Adipose tissue (tissue), 3 donors: ENCODE data around the gene PPP4R4. TPM values are rescaled to one million over a fixed set of nuclear protein-coding genes. Genes with fewer than 3 reads are reported as not detected.
"Not testable (repeated sequence)": the region's sequence is repeated elsewhere in the genome, so short reads cannot be mapped to it uniquely, and the experiment has no call there.

ENCODE experiments used
- H3K27ac ChIP-seq: one replicate; pipeline ENCODE4 v1.5.1; 2013; ENCODE audit warnings: low read depth, low read length
- WGBS, 3 donors: extraction: QIAGEN DNeasy Blood & Tissue Kit; methylation state at CpG; one replicate each; pipeline ENCODE4 v1.1.7; 2013; 5-methylcytosine and 5-hydroxymethylcytosine counted together
- polyA plus RNA-seq, 3 donors: library from polyadenylated mRNA; stranded (reverse); fragments of 200-250 nt; gene quantifications; one replicate each; pipeline ENCODE4 v1.2.3, GENCODE V29; 2013
- donor health status: healthy with polysubstance abuse.
- donor health status: Bipolar disorder and iron deficiency.
- donor health status: healthy.

The PPP4R4 gene
- polyA plus RNA-seq, 3 donors = 0.10 to 0.30 (median 0.11) TPM

- WGBS, 3 donors = 82 to 84% (median 83%) methylated on average over 15 of the region's 15 CpGs
- no peak overlapping the region for H3K27ac ChIP-seq
Observed at GRCh38 chr14:94291906-94292525, 117.9 kb downstream of the PPP4R4 start.

- no peak overlapping the region for H3K27ac ChIP-seq
- WGBS, 3 donors = 93 to 96% (median 94%) methylated on average over 3 of the region's 3 CpGs
Observed at GRCh38 chr14:94292526-94292871, 118.4 kb downstream of the PPP4R4 start.

GRCh38 chr14:94292872-94293577 is 118.9 kb downstream of the PPP4R4 start, which contains the start of gene SERPINA10:
TSS of gene SERPINA10 (minus strand) at chr14:94293268. CDS start at chr14:94290593, 2,675 bp downstream.
- 48 to 76% (median 76%) methylated on average over 10 of the region's 10 CpGs for WGBS, 3 donors
- no peak within 1 kb of the TSS for H3K27ac ChIP-seq

- 69 to 77% (median 76%) methylated on average over 3 of the region's 3 CpGs for WGBS, 3 donors
- no peak overlapping the region for H3K27ac ChIP-seq
Observed at GRCh38 chr14:94293578-94293924, 119.4 kb downstream of the PPP4R4 start.

- no peak overlapping the region for H3K27ac ChIP-seq
- 58 to 74% (median 59%) methylated on average over 9 of the region's 9 CpGs for WGBS, 3 donors
Observed at GRCh38 chr14:94295360-94296180, 121.4 kb downstream of the PPP4R4 start.

GRCh38 chr14:94296181-94296545 is 122.0 kb downstream of the PPP4R4 start:
- 76 to 82% (median 82%) methylated on average over 4 of the region's 4 CpGs for WGBS, 3 donors

GRCh38 chr14:94298130-94298529 is 124.0 kb downstream of the PPP4R4 start:
- 90 to 93% (median 90%) methylated on average over 15 of the region's 15 CpGs for WGBS, 3 donors
- no peak overlapping the region for H3K27ac ChIP-seq

More at GRCh38 chr14:94296181-94296545, 122.0 kb downstream of the PPP4R4 start:
- not testable (repeated sequence) for H3K27ac ChIP-seq

GRCh38 chr14:94303111-94303510 is 129.0 kb downstream of the PPP4R4 start:
- WGBS, 3 donors = 73 to 87% (median 87%) methylated on average over 7 of the region's 7 CpGs
- no peak overlapping the region for H3K27ac ChIP-seq

- WGBS, 3 donors = 86 to 88% (median 88%) methylated on average over 6 of the region's 6 CpGs
- no peak overlapping the region for H3K27ac ChIP-seq
Observed at GRCh38 chr14:94304243-94304642, 130.1 kb downstream of the PPP4R4 start.

GRCh38 chr14:94305620-94306019 is 131.5 kb downstream of the PPP4R4 start:
- 63 to 77% (median 74%) methylated on average over 2 of the region's 2 CpGs for WGBS, 3 donors
- H3K27ac ChIP-seq = no peak overlapping the region

GRCh38 chr14:94306047-94306978 is 132.2 kb downstream of the PPP4R4 start:
- H3K27ac ChIP-seq = no peak overlapping the region
- WGBS, 3 donors = 69 to 77% (median 71%) methylated on average over 12 of the region's 12 CpGs

GRCh38 chr14:94307410-94307992 is 133.4 kb downstream of the PPP4R4 start:
- H3K27ac ChIP-seq = no peak overlapping the region
- 49 to 61% (median 56%) methylated on average over 5 of the region's 5 CpGs for WGBS, 3 donors

- no peak overlapping the region for H3K27ac ChIP-seq
- 84 to 92% (median 88%) methylated on average over 10 of the region's 10 CpGs for WGBS, 3 donors
Observed at GRCh38 chr14:94309721-94310120, 135.6 kb downstream of the PPP4R4 start.

- H3K27ac ChIP-seq = no peak overlapping the region
- WGBS, 3 donors = 76 to 91% (median 84%) methylated on average over 3 of the region's 3 CpGs
Observed at GRCh38 chr14:94310248-94310647, 136.1 kb downstream of the PPP4R4 start.

GRCh38 chr14:94312481-94313246 is 138.5 kb downstream of the PPP4R4 start:
- 81 to 86% (median 82%) methylated on average over 6 of the region's 6 CpGs for WGBS, 3 donors

GRCh38 chr14:94313991-94314655 is 140.0 kb downstream of the PPP4R4 start:
- 77 to 83% (median 81%) methylated on average over 8 of the region's 8 CpGs for WGBS, 3 donors

More at GRCh38 chr14:94312481-94313246, 138.5 kb downstream of the PPP4R4 start:
- H3K27ac ChIP-seq = no peak overlapping the region

GRCh38 chr14:94314890-94315289 is 140.8 kb downstream of the PPP4R4 start:
- H3K27ac ChIP-seq = no peak overlapping the region
- WGBS, 3 donors = 72 to 94% (median 90%) methylated on average over 2 of the region's 2 CpGs

More at GRCh38 chr14:94313991-94314655, 140.0 kb downstream of the PPP4R4 start:
- H3K27ac ChIP-seq = no peak overlapping the region
